GM18861 (cell line): ENCODE measurements around the gene MYL4.
"Not testable (repeated sequence)": the region's sequence is repeated elsewhere in the genome, so short reads cannot be mapped to it uniquely, and the experiment has no call there.

Experiments used
- ATAC-seq: cut with Tn5 transposase; IDR thresholded peaks from one replicate; pipeline ENCODE4 v1.9.1; 2021; ENCODE audit not compliant: unreplicated experiment

Gene MYL4

DNA sequence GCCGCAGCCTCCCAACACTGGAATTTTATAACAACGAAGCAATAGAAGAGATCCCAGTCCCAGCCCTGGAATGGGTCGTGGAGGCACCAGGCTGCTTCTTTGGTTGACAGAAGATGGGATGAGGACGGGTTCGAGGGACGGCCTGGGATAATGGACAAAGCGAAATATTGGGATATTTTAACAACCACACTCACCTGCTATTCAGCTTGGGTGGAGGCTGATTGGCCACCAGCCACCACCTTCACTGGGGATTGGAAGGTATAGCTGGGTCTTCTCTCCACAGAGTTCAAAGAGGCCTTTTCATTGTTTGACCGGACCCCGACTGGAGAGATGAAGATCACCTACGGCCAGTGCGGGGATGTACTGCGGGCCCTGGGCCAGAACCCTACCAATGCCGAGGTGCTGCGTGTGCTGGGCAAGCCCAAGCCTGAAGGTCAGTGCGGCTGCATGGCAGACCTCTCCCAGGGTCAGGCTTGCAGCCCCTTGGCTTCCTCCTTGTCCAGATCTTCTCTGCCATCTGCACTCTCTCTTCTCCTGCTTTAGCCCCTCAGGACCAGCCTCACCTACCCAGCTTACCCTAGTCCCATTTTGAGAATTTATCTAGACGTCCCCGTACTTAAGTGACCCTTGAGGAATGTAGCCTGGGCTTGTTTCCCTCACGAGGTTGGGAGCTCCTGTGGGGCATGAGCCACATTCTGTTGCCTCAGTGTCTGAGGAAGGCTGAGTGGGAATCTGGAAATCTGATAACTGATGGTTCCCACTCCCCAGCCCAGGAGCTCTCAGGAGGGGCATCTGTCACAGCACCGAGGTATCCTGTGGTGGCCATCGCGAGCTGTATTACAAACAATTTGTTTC, 10.7 kb downstream of the MYL4 start:
- no peak for ATAC-seq

- no peak for ATAC-seq
Measured at GRCh38 chr17:47220531-47220999, 11.4 kb downstream of the MYL4 start.

- ATAC-seq = no peak
Measured at GRCh38 chr17:47221154-47221553, 12.0 kb downstream of the MYL4 start.

- ATAC-seq = no peak
Measured at GRCh38 chr17:47222047-47222446, 12.9 kb downstream of the MYL4 start.

DNA sequence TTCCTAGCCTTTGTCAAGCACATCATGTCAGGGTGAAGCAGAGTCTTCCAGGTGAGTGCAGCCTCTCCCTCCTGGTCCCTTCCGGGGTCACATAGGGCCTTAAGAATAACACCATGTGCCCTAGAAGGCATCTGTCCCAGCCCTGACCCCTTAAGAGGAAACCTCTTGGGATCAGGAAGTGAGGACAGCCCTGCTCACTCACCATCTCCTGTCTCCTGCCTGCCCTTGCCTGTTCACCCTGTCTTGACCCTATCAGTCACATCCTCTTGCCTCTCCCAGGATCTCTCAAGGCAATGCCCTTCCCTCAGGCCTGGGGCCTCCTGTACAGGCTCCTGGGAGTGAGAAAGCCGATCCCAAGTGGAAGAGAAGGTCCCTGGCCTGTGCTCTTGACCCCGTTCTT, 13.9 kb downstream of the MYL4 start:
- no peak for ATAC-seq

GRCh38 chr17:47223460-47223859, 14.3 kb downstream of the MYL4 start:
- no peak for ATAC-seq

- not testable (repeated sequence) for ATAC-seq
Measured at GRCh38 chr17:47224077-47224476, 14.9 kb downstream of the MYL4 start.

DNA sequence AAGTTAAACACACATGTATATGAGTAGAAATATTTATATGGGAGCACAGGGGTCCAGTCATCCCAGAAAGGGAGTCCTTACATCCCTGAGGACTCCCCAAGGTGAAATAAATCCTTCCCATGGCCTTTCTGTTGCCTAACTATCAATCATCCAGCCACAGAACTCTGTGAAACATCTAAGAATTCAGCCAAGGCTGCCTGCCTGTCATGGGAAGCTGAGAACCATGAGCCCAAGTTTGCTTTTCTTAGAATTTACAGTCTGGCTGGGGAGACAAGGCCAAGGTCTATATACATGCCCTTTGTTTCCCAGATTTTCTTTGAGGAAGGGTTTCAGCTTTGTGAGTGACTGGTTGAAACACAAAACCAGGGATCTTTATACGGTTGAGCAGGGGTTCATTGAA, 15.8 kb downstream of the MYL4 start:
- no peak for ATAC-seq

DNA sequence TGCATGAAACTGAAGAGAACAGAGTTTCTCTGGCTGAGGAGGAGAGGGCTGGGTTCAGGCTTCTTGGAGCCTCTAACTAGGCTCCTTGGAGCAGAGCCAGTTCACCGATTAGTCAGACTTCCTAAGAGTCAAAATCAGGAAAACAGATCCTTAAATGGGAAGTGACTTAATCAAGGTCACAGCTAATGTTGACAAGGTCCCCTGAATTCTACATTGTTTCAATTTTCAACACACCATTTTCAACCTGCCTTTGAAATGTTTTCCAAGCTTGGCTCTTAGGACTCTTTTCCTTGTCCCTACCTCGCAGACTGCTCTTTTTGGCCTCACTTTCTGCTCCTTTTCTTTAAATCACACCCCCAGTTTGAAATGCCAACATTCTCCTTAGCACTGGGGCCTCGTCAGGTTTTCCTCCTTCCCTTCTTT, 16.3 kb downstream of the MYL4 start:
- ATAC-seq = no peak

GRCh38 chr17:47225911-47226688, 17.0 kb downstream of the MYL4 start:
- ATAC-seq = no peak

DNA sequence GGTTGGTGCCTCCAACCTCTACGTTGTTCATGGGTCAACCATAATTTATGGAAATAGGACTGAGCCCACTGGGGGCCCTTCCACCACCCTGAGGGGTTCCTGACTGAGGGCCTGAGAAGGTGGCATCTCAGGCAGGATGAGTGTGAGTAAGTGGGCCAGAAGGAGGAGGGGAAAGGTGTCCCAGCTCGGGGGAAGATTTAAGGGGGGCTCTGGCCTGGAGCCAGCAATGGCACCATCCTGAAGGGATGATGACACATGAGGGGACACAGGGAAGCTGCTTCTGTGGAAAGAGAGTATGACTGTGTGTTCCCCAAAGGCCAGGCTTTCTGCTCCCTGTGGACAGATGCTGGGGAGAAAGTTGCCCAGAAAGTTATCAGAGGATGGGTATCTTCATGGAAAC, 18.7 kb downstream of the MYL4 start:
- ATAC-seq = no peak

- no peak for ATAC-seq
Measured at GRCh38 chr17:47229535-47230443, 20.6 kb downstream of the MYL4 start.

DNA sequence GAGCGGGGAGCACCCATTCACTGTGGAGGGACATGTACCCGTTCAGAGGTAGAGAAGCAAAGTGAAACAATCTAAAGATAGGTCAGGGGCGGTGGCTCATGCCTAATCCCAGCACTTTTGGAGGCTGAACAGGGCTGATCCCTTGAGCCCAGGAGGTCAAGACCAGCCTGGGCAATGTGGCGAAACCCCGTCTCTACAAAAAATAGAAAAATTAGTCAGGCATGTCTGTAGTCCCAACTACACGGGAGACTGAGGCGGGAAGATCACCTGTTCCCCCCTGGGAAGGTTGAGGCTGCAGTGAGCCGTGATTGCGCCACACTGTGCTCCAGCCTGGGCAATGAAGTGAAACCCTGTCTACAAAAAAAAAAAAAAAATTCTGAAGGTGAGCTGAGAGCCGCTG, 21.7 kb downstream of the MYL4 start:
- no peak for ATAC-seq

DNA sequence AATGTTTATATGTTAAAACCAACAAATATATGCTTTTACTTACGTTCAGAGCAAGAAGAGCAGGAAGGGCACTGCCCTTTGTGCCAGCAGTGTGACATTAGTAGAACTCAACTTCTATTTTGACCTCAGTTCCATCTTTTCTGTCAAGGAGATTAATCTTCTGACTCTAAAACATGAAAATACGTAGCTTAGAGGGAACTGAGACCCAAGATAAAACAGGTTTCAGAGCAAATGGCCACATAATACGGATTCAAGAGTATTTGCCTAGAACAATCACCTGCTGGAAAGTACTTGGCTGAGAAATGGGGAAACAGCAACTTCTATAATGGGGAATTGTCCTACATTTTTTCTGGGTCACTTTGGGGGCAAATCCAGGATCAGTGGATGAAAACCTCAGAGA, 22.2 kb downstream of the MYL4 start:
- no peak for ATAC-seq

DNA sequence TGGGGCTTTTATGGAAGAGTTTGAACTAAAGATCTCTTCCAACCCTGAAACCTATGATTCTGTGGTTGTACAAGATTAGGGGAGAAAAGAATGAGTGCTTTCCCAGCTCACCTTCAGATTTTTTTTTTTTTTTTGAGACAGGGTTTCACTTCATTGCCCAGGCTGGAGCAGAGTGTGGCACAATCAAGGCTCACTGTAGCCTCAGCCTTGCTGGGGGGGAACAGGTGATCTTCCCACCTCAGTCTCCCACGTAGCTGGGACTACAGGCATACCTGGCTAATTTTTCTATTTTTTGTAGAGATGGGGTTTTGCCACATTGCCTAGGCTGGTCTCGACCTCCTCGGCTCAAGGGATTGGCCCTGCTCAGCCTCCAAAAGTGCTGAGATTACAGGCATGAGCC, 22.7 kb downstream of the MYL4 start:
- ATAC-seq = no peak

- no peak for ATAC-seq
Measured at GRCh38 chr17:47232465-47232864, 23.3 kb downstream of the MYL4 start.

DNA sequence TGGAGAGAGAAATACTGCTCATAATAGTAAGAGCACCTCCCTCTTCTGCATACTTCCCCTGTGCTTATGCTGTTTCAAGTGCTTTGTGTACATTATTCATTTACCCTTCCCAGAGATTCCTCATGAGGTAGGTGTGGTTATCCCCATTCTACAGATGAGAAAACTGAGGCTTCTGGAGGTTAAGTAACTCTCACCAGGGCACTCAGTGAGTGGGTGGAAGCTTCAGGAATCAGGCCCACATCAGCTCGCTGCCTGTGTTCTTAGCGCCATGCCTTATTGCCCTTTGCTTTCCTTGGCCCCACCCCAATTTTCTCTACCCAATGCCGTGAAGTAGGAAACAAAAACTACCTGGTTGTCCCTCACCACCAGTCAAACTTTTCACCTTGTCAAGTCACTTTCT, 26.4 kb downstream of the MYL4 start:
- ATAC-seq = no peak

DNA sequence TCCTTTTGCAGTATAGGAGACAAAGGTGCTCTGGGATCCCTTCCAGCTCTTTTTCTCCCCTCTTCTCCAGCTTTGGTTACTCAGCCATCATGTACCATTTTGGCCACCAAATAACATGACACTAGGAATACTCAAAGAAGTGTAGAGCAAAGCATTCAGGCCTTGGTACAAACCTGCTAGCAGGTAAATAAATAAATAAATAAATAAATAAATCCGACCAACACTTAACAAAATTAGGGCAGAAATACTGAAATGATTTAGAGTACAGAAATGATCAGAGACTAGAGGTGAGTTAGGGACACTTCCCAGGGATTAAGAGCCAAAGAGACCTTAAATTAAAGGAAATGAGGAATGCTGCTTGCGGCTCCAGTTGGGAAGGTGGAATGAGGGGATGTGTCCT, 26.8 kb downstream of the MYL4 start:
- no peak for ATAC-seq

DNA sequence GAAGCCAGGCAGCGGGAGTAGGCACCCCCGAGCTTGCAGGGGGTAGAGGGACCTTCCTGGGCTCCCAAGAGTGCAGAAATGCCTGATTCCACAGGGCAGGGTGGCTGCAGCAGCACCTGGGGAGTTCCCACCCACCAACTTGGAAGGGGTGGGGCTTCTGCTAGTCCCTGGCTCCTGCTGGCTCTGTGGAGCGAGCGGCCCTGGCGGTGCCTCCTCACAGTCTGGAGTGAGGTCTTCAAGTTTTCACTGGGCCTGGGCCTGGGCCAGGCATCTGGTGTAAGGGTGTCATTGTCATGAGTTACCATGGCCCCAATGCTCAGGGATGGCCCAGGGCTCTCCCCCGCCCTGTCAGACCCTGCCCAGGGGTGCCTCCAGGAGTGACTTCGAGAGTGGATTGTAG, 28.7 kb downstream of the MYL4 start:
- ATAC-seq = no peak

DNA sequence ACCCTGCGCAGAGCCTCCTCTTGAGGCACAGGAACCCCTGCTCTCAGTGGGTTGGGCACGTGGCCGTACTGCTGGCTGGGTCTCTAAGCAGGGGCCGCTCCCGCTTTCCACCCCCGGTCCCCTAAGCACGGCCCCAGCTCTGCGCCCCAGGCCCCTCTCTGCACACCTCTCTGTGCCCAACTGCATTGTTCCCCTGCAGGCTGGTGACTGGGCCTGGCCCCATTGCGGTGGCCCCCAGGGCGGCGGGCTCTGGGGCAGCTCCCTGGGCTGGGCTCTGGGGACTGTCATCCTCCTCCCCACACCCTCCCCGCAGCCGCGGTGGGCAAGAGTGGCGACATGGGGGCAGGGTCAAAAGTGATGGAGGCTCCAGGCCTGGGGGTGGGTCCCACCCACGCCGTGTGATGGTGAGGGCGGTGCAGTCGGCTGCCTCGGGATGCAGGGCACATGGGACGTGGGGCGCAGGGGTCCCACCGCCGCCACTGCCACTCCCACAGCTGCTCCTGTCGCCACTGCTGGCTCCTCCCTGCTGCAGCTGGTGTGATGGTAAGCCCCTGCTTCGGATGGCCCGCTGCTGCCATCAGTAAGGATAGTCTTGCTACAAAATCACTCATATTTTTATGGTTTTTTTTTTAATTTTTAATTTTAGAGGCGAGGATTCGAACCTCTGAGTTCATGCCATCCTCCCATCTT, 29.3 kb downstream of the MYL4 start:
- ATAC-seq = no peak

- no peak for ATAC-seq
Measured at GRCh38 chr17:47239619-47239966, 30.4 kb downstream of the MYL4 start.
